Keratinocyte (primary cell): Measurements from ENCODE around the gene LIG1.

ENCODE experiments used
- CTCF ChIP-seq, 3 experiments: IDR thresholded peaks in 1 of 3; conservative IDR thresholded peaks in 1 of 3; optimal IDR thresholded peaks in 1 of 3; 2 replicates in 2 of 3; 3 replicates in 1 of 3; pipeline versions ENCODE3 to v1.5.1; 2011; ENCODE audit warnings: low read length in 3 of 3, mild to moderate bottlenecking in 3 of 3, moderate library complexity in 2 of 3, control low read depth in 1 of 3, inconsistent platforms in 1 of 3; ENCODE audit not compliant: insufficient read depth in 2 of 3; ENCODE audit errors: extremely low read depth in 1 of 3
- EZH2 ChIP-seq: IDR thresholded peaks from one replicate; pipeline ENCODE4 v1.6.1; 2012; ENCODE audit warnings: inconsistent platforms, mild to moderate bottlenecking, low read length, moderate library complexity

GRCh38 chr19:48190885-48191284, 20.7 kb upstream of the LIG1 start:
- no peak for TF ChIP-seq CTCF (optimal IDR thresholded peaks at IDR 0.05 in 1 of 3, IDR thresholded peaks at IDR 0.05 in 1 of 3, conservative IDR thresholded peaks at IDR 0.05 in 1 of 3; ENCODE audit: extremely low read depth in 1 of 3, insufficient read depth in 2 of 3, low read length in 3 of 3)
- no peak for TF ChIP-seq EZH2
